ENCODE data around the gene PADI2. TPM values are rescaled to one million over a fixed set of nuclear protein-coding genes. Genes with fewer than 3 reads are reported as not detected.

The PADI2 gene
- total RNA-seq, 2 donors from 2014 or later, result not detected

DNA sequence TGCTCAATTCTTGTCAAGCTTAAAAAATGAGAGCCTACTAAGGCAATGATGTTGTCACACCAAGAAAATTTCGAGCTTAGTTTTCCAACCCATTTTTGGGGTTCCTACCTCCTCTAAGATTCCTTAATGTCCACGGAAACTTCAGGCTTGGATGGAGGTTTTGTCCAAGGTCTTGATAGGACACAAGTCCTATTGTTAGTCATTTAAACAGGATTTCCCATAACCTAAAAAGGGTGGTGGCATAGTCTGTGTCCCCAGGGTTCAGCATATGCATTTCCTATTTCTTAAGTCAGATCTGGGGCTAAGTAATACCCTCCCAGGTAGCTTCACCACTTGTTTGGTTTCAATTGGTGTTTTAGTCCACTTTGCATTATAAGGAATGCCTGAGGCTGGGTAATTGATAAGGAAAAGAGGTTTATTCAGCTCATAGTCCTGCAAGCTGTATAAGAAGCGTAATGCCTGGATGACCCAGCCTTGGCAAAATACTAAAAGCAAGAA lies 10.9 kb upstream of the PADI2 start:
- peaks cover 2 to 9% of the 10 kb centered on the region in 2 donors for H3K27me3 Mint-ChIP-seq
- DNase-seq (ENCODE audit: low spot score) (no peak), ATAC-seq (no peak)
- no peaks in the 10 kb centered on the region for H3K9me3 Mint-ChIP-seq
- H3K4me3 Mint-ChIP-seq, result no peak overlapping the region
- no peaks in the 10 kb centered on the region for H3K36me3 Mint-ChIP-seq
- peaks cover 0 to 3% of the 10 kb centered on the region in 2 donors for H3K4me1 Mint-ChIP-seq (ENCODE audit: low read depth in 2 of 2)
- H3K27ac Mint-ChIP-seq, result no peak overlapping the region

DNA sequence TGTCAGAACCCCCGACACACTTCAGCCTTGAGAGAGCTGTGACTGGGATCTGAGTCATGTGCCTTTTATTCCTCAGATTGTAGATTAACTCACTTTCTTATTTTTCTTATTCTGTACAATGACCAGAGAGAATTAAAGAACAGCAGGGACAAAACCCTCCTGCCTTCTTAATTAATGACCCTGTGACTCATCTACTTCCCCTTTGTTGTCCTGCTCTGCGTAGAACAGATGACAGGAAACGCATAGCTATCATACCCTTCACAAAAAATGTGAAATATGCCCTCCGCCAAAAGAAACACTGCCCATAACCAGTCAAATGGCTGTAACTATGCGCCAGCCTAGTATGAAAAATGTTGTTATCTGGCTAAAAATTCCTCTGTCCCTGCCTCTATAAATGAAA lies 9.1 kb upstream of the PADI2 start:
- no peak for DNase-seq (ENCODE audit: low spot score)
- Mint-ChIP-seq H3K36me3 (no peaks in the 10 kb centered on the region), H3K27me3 (peaks cover 2 to 5% of the 10 kb centered on the region in 2 donors), H3K4me3 (no peak overlapping the region), H3K9me3 (no peaks in the 10 kb centered on the region), H3K4me1 (ENCODE audit: low read depth in 2 of 2) (peaks cover 0 to 3% of the 10 kb centered on the region in 2 donors), H3K27ac (no peak overlapping the region)
- no peak for ATAC-seq

DNA sequence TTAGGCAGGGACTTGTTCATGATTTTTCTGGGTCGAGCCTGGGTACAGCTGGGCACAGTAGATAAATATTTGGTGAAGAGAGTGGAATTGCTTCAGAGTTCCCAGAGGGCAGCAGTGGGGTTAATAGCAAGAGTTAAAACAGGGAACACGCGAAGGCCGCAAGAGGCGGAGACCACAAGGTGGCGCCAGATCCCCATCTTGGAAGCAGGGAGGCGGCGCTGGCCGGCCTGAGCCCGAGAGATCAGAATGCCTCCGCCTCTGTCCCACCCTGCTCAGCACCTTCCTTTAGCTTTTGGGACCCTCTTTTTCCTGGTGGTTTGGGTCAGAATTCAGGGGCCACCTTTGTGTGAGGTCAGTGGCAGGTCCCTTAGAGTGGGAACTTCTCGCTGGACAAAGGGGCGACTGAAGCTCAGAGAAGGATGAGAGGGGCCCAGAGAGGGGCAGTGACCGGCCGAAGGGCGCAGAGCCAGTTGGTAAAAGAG lies 6.5 kb upstream of the PADI2 start:
- peak; percentile 66 to 81 for ATAC-seq
- H3K9me3 Mint-ChIP-seq, result no peaks in the 10 kb centered on the region
- no peak overlapping the region for H3K4me3 Mint-ChIP-seq
- H3K27me3 Mint-ChIP-seq, result peaks cover 9 to 14% of the 10 kb centered on the region in 2 donors
- H3K4me1 Mint-ChIP-seq (ENCODE audit: low read depth in 2 of 2), result peaks cover 0 to 3% of the 10 kb centered on the region in 2 donors
- DNase-seq (ENCODE audit: low spot score), result peak; percentile 77
- H3K36me3 Mint-ChIP-seq, result no peaks in the 10 kb centered on the region
- no peak overlapping the region for H3K27ac Mint-ChIP-seq

DNA sequence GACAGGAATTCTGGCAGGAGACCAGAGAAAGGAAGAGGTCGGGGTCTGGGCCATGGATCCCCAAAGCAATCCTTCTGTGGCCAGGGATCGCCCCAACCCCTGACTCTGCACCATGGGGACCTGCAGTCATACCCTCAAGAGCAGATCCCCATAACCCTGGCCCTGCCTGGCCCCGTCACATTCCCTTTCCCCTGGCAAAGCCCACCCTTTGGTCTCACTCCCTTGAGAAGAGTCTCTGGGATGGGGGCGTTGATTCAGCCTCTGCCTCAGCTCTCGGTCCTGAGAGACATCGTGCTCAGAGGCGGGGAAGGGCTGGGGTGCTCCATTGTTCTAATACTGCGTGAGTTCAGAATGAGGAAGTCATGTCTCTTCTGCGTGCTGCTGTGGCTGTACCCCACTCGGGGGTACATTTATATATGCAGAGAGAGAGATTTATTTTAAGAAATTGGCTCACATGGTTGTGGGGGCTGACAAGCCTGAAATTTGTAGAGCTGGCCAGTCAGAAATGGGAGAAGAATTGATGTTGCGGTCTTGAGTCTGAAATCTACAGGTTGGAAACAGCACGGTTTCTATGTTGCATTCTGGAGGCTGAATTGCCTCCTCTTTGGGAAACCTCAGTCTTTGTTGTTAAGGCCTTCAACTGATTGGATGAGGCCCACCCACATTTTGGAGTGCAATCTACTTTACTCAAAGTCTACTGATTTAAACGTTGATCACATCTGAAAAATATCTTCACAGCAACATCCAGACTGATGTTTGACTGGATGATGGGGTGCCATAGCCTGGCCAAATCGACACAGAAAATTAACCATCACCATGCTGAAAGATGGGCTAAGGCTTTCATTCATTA lies 4.2 kb upstream of the PADI2 start:
- no peak overlapping the region for H3K27ac Mint-ChIP-seq
- H3K36me3 Mint-ChIP-seq, result no peaks in the 10 kb centered on the region
- H3K4me1 Mint-ChIP-seq (ENCODE audit: low read depth in 2 of 2), result peaks cover 0 to 6% of the 10 kb centered on the region in 2 donors
- H3K4me3 Mint-ChIP-seq, result no peak overlapping the region
- H3K9me3 Mint-ChIP-seq, result no peaks in the 10 kb centered on the region
- DNase-seq (ENCODE audit: low spot score) (no peak), ATAC-seq (no peak)
- peaks cover 14 to 22% of the 10 kb centered on the region in 2 donors for H3K27me3 Mint-ChIP-seq

DNA sequence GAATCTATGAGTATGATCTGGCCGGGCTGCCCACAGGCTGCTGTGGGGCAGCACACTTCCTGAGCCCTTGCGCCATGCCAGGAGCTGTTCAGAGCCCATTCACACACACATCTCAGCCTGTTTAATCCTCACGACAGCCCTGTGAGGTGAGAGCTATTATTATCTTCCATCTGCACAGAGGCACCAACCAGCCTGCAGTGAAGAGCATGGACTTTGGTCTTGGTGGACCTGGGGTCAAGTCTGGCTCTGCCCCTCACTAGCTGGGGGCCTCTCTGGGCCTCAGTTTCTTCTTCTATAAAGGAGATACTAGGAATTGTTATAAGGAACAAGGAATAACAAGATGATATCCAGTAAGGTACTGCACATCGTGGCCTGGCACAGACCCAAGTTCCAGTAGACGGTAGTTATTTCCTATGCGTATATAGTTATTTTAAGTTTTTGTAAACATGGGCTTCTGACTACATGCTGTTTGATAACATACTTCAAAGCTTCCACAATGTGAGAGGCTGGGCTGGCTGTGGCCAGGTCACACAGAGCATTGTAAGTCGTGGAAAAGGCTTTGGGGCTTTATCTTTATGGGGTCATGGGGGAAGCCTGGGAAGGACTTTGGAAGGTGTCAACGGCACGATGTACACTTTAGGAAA lies 3.4 kb upstream of the PADI2 start:
- H3K27ac Mint-ChIP-seq, result no peak overlapping the region
- DNase-seq (ENCODE audit: low spot score) (no peak), ATAC-seq (no peak)
- no peaks in the 10 kb centered on the region for H3K9me3 Mint-ChIP-seq
- no peaks in the 10 kb centered on the region for H3K36me3 Mint-ChIP-seq
- H3K4me3 Mint-ChIP-seq, result no peak overlapping the region
- H3K27me3 Mint-ChIP-seq, result peaks cover 14 to 30% of the 10 kb centered on the region in 2 donors
- H3K4me1 Mint-ChIP-seq (ENCODE audit: low read depth in 2 of 2), result peaks cover 0 to 6% of the 10 kb centered on the region in 2 donors

DNA sequence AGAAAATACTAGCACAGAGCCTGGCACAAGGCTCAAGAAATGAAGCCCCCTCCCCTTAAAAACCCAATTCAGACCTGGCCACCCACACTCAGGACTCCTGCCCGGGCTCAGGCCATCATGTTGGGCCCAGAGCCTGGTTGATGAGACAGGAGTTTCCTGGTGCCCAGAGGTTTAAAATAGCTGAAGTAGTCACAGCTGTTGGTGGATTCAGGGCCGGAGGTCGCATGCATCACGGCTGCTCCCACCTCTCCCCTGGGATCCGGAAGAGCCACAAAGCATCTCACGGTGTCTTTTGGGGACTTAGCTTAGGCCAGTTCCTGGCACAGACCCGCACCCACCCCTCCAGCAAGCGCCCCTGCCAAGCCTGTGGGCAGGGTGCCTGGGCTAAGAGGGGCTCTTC lies 2.6 kb upstream of the PADI2 start:
- Mint-ChIP-seq H3K4me3 (no peak overlapping the region), H3K36me3 (no peaks in the 10 kb centered on the region), H3K9me3 (no peaks in the 10 kb centered on the region), H3K27me3 (peaks cover 14 to 30% of the 10 kb centered on the region in 2 donors), H3K27ac (no peak overlapping the region), H3K4me1 (ENCODE audit: low read depth in 2 of 2) (peaks cover 0 to 6% of the 10 kb centered on the region in 2 donors)
- no peak for ATAC-seq
- no peak for DNase-seq (ENCODE audit: low spot score)

DNA sequence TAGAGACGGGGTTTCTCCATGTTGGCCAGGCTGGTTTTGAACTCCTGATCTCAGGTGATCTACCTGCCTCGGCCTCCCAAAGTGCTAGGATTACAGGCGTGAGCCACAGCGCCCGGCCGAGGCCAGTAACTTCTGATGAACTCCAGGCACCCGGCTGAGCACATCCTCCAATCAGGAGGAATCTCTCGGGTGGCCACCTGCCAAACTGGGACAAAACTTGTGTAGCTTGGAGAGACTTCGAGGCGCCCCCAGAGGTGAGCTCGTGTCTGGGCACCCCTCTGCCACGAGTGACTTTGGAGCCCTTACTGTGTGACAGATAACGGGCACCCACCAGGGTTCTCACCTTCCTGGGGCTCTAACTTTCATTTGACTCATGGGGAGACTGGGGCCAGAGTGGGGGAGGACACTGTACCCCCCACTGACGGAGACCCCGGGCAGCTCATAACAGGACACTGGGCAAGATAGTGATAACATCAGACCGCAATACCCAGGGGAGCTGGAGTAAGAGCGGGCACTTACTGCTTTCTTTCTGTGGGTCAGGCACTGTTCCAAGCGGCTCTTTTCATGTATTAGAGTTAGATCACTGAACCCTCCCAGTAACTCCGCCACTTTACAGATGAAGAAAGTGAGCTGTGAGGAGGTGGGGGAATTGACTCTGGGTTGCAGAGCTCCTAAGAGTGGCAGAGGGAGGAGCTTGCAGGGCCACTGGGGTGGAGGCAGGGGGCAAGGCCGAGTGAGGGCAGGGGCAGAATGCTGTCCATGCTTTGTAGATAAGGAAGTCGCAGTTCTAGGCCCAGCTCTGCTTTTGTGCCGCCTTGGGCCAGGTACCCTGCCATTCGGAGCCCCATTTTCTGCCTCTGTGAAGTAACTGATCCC lies 1.9 kb upstream of the PADI2 start:
- Mint-ChIP-seq H3K27me3 (peaks cover 14 to 30% of the 10 kb centered on the region in 2 donors), H3K36me3 (no peaks in the 10 kb centered on the region), H3K4me1 (ENCODE audit: low read depth in 2 of 2) (peaks cover 0 to 6% of the 10 kb centered on the region in 2 donors), H3K9me3 (no peaks in the 10 kb centered on the region), H3K4me3 (no peak overlapping the region), H3K27ac (no peak overlapping the region)
- ATAC-seq (no peak), DNase-seq (ENCODE audit: low spot score) (no peak)

DNA sequence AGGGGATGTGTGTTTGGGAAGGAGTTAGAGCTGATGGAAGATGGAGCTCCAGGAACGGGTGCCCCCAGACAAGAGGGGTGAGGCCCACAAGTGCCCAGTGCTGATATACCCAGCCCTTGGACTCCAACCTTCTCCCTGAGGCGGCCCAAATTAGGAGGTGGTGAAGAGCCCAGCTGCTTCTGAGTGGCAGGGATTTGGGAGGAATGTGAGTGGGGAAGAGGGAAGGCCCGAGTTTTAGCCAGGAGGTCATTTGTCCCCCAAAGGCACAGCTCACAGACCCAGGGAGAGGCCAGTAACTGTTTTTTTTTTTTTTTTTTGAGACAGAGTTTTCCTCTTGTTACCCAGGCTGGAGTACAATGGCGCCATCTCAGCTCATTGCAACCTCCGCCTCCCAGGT lies 1.2 kb upstream of the PADI2 start:
- ATAC-seq (no peak), DNase-seq (ENCODE audit: low spot score) (no peak)
- H3K36me3 Mint-ChIP-seq, result no peaks in the 10 kb centered on the region
- no peaks in the 10 kb centered on the region for H3K9me3 Mint-ChIP-seq
- peaks cover 0 to 3% of the 10 kb centered on the region in 2 donors for H3K4me1 Mint-ChIP-seq (ENCODE audit: low read depth in 2 of 2)
- H3K4me3 Mint-ChIP-seq, result no peak overlapping the region
- H3K27ac Mint-ChIP-seq, result no peak overlapping the region
- H3K27me3 Mint-ChIP-seq, result peaks cover 21 to 34% of the 10 kb centered on the region in 2 donors

DNA sequence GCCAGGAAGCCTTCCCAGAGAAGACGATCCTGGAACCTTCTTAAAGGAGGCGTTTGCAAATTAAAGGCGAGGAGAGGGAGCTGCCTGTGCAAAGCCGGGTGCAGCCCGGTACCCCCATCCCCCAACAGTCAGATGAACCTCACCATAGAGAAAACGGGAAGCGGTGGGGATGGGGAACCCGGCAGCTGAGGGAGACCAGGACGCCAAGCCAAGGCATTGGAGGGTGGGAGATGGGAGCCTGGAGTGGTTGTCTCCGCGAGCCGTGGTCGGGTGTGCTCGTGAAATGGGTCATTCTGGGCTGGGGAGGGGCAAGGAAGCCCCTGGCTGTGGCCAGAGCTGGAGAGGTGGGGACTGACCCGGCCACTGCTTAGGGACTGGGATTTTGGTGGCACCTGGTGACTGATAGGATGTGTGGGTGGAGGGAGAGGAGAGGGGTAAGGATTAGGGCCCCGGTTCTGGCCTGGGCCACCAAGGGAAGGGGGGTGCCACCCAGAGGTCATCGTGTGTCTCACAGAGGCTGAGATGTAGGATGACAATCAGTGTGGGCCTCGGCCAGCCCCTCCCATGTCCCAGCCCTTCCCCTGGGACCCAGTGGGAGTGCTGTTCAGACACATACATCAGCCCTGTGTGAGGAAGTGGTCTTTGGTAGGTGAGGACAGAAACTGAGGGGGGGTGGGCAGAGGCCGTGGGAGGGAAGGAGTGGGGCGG lies 676 bp upstream of the PADI2 start:
- H3K27ac Mint-ChIP-seq, result no peak overlapping the region
- no peaks in the 10 kb centered on the region for H3K36me3 Mint-ChIP-seq
- peaks cover 23 to 38% of the 10 kb centered on the region in 2 donors for H3K27me3 Mint-ChIP-seq
- DNase-seq (ENCODE audit: low spot score) (no peak), ATAC-seq (no peak)
- peaks cover 0 to 3% of the 10 kb centered on the region in 2 donors for H3K4me1 Mint-ChIP-seq (ENCODE audit: low read depth in 2 of 2)
- no peaks in the 10 kb centered on the region for H3K9me3 Mint-ChIP-seq
- no peak overlapping the region for H3K4me3 Mint-ChIP-seq

DNA sequence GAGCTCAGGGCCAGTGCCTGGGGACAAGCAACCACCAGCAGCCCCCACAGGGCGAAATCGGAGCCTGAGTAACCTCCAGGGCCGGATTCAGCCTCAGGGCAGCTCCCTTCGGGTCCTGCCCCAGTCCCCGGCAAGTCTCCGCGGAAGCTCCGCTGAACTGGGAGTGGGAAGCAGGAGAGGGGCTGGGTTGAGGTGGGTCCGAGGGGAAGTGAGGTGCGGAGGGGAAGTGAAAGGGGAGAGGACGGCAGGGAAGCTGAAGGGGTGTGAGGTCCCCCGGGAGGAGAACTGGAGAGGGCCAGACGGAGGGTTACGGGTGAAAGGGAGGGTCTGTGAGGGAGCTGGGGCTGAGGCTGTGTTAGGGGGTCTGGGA lies 560 bp downstream of the PADI2 start:
- peaks cover 21 to 38% of the 10 kb centered on the region in 2 donors for H3K27me3 Mint-ChIP-seq
- H3K4me3 Mint-ChIP-seq, result no peak overlapping the region
- H3K9me3 Mint-ChIP-seq, result no peaks in the 10 kb centered on the region
- no peak overlapping the region for H3K27ac Mint-ChIP-seq
- ATAC-seq (no peak), DNase-seq (ENCODE audit: low spot score) (no peak)
- H3K4me1 Mint-ChIP-seq (ENCODE audit: low read depth in 2 of 2), result peaks cover 0 to 3% of the 10 kb centered on the region in 2 donors
- no peaks in the 10 kb centered on the region for H3K36me3 Mint-ChIP-seq

DNA sequence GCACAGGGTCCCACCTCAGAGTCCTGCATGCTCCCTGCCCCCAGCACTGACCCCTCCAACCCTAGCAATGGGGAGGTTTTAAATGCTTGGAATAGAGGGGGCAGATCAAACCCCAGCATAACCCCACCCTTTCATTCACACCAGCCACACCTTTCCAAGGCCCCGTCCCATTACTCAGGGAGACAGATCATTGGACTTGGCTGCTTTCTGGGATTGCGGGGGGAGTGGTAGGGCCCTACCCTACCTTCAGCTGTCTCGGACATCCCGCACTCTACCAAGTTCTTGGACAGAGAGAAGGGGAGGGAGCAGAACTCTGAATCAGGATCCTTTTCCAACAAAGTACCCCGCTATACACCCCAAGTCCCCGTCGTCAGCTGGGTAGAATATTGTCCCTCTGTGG lies 983 bp downstream of the PADI2 start:
- H3K36me3 Mint-ChIP-seq, result no peaks in the 10 kb centered on the region
- no peaks in the 10 kb centered on the region for H3K9me3 Mint-ChIP-seq
- peaks cover 17 to 38% of the 10 kb centered on the region in 2 donors for H3K27me3 Mint-ChIP-seq
- no peak for DNase-seq (ENCODE audit: low spot score)
- no peak for ATAC-seq
- H3K4me1 Mint-ChIP-seq (ENCODE audit: low read depth in 2 of 2), result peaks cover 0 to 3% of the 10 kb centered on the region in 2 donors
- H3K27ac Mint-ChIP-seq, result no peak overlapping the region
- H3K4me3 Mint-ChIP-seq, result no peak overlapping the region

DNA sequence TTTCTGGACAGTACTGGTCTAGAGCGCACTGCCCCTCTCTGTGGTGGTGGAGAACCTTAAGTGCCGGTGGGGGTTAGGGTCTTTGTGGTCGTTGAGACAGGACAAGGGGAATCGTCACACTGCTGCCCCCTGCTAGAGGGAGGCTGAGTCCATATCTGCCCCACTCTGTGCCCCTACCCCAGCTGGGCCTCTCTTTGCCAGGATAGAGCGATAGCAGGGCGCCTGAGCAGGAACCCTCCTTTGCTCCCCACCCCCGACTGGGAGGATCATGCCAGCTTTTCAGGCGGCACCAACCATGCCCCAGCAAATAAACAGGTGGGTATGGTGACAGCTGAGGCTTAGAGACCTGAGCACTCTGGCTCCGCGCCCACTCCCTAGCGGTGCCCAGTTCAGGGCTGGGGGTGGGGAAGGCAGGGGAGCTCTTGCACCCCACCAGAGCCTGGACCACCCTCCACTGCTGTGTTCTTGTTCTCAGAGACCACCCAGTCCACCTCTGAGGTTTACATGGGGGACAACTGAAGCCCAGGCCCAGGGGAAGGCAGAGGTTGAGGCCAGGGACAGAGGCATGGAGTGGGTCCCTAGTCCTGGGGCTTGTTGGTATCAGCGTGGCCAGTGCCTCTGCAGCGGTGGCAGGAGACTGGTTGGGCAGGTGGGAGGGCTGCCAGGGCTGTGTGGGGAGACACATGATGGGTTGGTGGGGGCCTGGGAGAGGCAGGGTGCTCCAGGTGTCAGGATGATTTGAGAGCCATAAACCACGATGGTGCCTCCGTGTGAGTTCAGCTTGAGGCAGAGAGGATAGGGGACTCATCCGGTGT lies 1.6 kb downstream of the PADI2 start:
- ATAC-seq (no peak), DNase-seq (ENCODE audit: low spot score) (no peak)
- Mint-ChIP-seq H3K4me1 (ENCODE audit: low read depth in 2 of 2) (peaks cover 0 to 3% of the 10 kb centered on the region in 2 donors), H3K27ac (no peak overlapping the region), H3K4me3 (no peak overlapping the region), H3K36me3 (no peaks in the 10 kb centered on the region), H3K9me3 (no peaks in the 10 kb centered on the region), H3K27me3 (peaks cover 11 to 36% of the 10 kb centered on the region in 2 donors)
